Trophoblast cell (in vitro differentiated cells and primary cell): ENCODE measurements around the gene ZBBX.

Source experiments
- DNase-seq, 2 donors: peaks; one replicate each; pipeline ENCODE4 v3.0.0-alpha.2; 2016
- H2AFZ ChIP-seq: 2 replicates; pipeline ENCODE4 v1.6.1; 2013; ENCODE audit warnings: low read length, moderate library complexity, mild to moderate bottlenecking; ENCODE audit not compliant: insufficient read depth, poor library complexity
- H2AK5ac ChIP-seq: 2 replicates; pipeline ENCODE4 v1.6.1; 2013; ENCODE audit warnings: mild to moderate bottlenecking, low read length
- H2BK120ac ChIP-seq: 2 replicates; pipeline ENCODE4 v1.6.1; 2013; ENCODE audit warnings: low read length, mild to moderate bottlenecking, moderate library complexity; ENCODE audit not compliant: insufficient read depth, poor library complexity
- H2BK12ac ChIP-seq: 2 replicates; pipeline ENCODE4 v1.6.1; 2013; ENCODE audit warnings: mild to moderate bottlenecking, low read length, moderate library complexity
- H2BK5ac ChIP-seq: 2 replicates; pipeline ENCODE4 v1.6.1; 2013; ENCODE audit warnings: low read length, low read depth, moderate library complexity, mild to moderate bottlenecking; ENCODE audit not compliant: poor library complexity
- H3K14ac ChIP-seq: 2 replicates; pipeline ENCODE4 v1.6.1; 2013; ENCODE audit warnings: mild to moderate bottlenecking, low read length
- H3K18ac ChIP-seq: 2 replicates; pipeline ENCODE4 v1.6.1; 2013; ENCODE audit warnings: mild to moderate bottlenecking, low read length
- H3K23ac ChIP-seq: 2 replicates; pipeline ENCODE4 v1.6.1; 2013; ENCODE audit warnings: low read length
- H3K27ac ChIP-seq: 2 replicates; pipeline ENCODE4 v1.5.1; 2013; ENCODE audit warnings: low read depth, mild to moderate bottlenecking, inconsistent platforms, low read length, moderate library complexity
- H3K27me3 ChIP-seq: 2 replicates; pipeline ENCODE4 v1.6.1; 2013; ENCODE audit warnings: inconsistent platforms, mild to moderate bottlenecking, low read length, moderate library complexity; ENCODE audit not compliant: insufficient read depth
- H3K36me3 ChIP-seq, 2 experiments: 1 replicate in 1 of 2; 2 replicates in 1 of 2; pipeline ENCODE4 v1.6.1; 2013; ENCODE audit warnings: low read length in 2 of 2, mild to moderate bottlenecking in 2 of 2, moderate library complexity in 1 of 2; ENCODE audit not compliant: insufficient read depth in 2 of 2, control insufficient read depth in 1 of 2
- H3K4ac ChIP-seq: 2 replicates; pipeline ENCODE4 v1.6.1; 2013; ENCODE audit warnings: low read depth, mild to moderate bottlenecking, low read length, moderate library complexity
- H3K4me1 ChIP-seq, 2 experiments: 1 replicate in 1 of 2; 2 replicates in 1 of 2; pipeline ENCODE4 v1.6.1; 2013; ENCODE audit warnings: low read length in 2 of 2, mild to moderate bottlenecking in 2 of 2, moderate library complexity in 1 of 2; ENCODE audit not compliant: insufficient read depth in 2 of 2, control insufficient read depth in 1 of 2
- H3K4me2 ChIP-seq: 2 replicates; pipeline ENCODE4 v1.6.1; 2013; ENCODE audit warnings: inconsistent platforms, mild to moderate bottlenecking, low read length, moderate library complexity
- H3K4me3 ChIP-seq: 2 replicates; pipeline ENCODE4 v1.5.1; 2013; ENCODE audit warnings: mild to moderate bottlenecking, low read depth, low read length, inconsistent platforms
- H3K79me1 ChIP-seq: one replicate; pipeline ENCODE4 v1.6.1; 2013; ENCODE audit warnings: low read length
- H3K79me2 ChIP-seq: 2 replicates; pipeline ENCODE4 v1.6.1; 2013; ENCODE audit warnings: low read length, mild to moderate bottlenecking; ENCODE audit not compliant: control insufficient read depth, insufficient read depth, poor library complexity
- H3K9ac ChIP-seq: 2 replicates; pipeline ENCODE4 v1.6.1; 2013; ENCODE audit warnings: mild to moderate bottlenecking, low read length
- H3K9me3 ChIP-seq: 2 replicates; pipeline ENCODE4 v1.6.1; 2013; ENCODE audit warnings: low read depth, mild to moderate bottlenecking, control low read depth, inconsistent platforms, low read length; ENCODE audit not compliant: insufficient read depth
- H4K12ac ChIP-seq: 2 replicates; pipeline ENCODE4 v1.6.1; 2013; ENCODE audit warnings: low read depth, mild to moderate bottlenecking, low read length, moderate library complexity
- H4K8ac ChIP-seq: 2 replicates; pipeline ENCODE4 v1.6.1; 2013; ENCODE audit warnings: low read depth, mild to moderate bottlenecking, low read length, moderate library complexity
- H4K91ac ChIP-seq: one replicate; pipeline ENCODE4 v1.6.1; 2013; ENCODE audit warnings: low read depth, mild to moderate bottlenecking, low read length, moderate library complexity
- WGBS: extraction: QIAGEN DNeasy Blood & Tissue Kit; methylation state at CpG from one replicate; pipeline ENCODE4 v1.1.7; 2013; ENCODE audit warnings: missing lambda C conversion rate; ENCODE audit not compliant: insufficient read length, insufficient coverage; ENCODE audit errors: extremely low coverage; 5-methylcytosine and 5-hydroxymethylcytosine counted together

Gene ZBBX

GRCh38 chr3:167274141-167274874 lies 105.8 kb downstream of the ZBBX start:
- Histone ChIP-seq H3K36me3 (no peaks in the 10 kb centered on the region), H4K12ac (no peak overlapping the region), H4K91ac (no peak overlapping the region), H3K4me3 (no peak overlapping the region), H3K4me1 (no peaks in the 10 kb centered on the region), H3K79me1 (no peaks in the 10 kb centered on the region), H3K18ac (no peak overlapping the region), H3K4ac (no peak overlapping the region), H3K14ac (no peak overlapping the region), H2AFZ (no peak overlapping the region), H2BK12ac (no peak overlapping the region), H3K9ac (no peak overlapping the region), H3K4me2 (no peak overlapping the region), H2BK5ac (no peak overlapping the region), H3K27ac (no peak overlapping the region), H3K79me2 (no peaks in the 10 kb centered on the region), H4K8ac (no peak overlapping the region), H3K9me3 (no peaks in the 10 kb centered on the region), H2AK5ac (no peak overlapping the region), H3K23ac (no peak overlapping the region), H3K27me3 (no peaks in the 10 kb centered on the region), H2BK120ac (no peak overlapping the region)
- no peak for DNase-seq
- no CpG with 5 or more reads among the region's 7 CpGs for WGBS

DNA sequence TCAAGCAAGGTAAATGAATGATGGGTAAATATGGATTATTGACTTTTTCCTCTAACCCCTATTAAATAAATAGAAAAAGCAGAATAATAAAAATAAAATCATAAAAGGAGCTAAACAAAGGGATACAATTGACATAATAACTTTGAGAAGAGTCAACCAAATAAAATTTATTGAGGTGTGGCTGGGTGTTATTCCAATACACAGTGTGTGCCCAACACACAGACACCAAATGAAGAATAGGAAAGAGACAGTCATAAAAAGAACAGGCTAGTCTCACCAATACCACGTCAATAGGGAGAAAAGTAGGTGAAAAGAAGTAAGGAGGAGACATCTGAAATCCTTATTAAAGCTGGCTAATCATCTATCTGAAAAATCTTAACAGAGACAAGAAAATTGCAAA lies 127.1 kb downstream of the ZBBX start:
- Histone ChIP-seq H3K4ac (no peak overlapping the region), H2BK12ac (no peak overlapping the region), H3K23ac (no peak overlapping the region), H3K27ac (no peak overlapping the region), H4K8ac (no peak overlapping the region), H3K4me1 (no peaks in the 10 kb centered on the region), H3K9me3 (peaks cover 1% of the 10 kb centered on the region), H3K4me3 (no peak overlapping the region), H3K27me3 (no peaks in the 10 kb centered on the region), H3K14ac (no peak overlapping the region), H3K36me3 (no peaks in the 10 kb centered on the region), H2AK5ac (no peak overlapping the region), H3K9ac (no peak overlapping the region), H2BK5ac (no peak overlapping the region), H2AFZ (no peak overlapping the region), H4K12ac (no peak overlapping the region), H4K91ac (no peak overlapping the region), H3K79me2 (no peaks in the 10 kb centered on the region), H3K4me2 (no peak overlapping the region), H3K79me1 (no peaks in the 10 kb centered on the region), H2BK120ac (no peak overlapping the region), H3K18ac (no peak overlapping the region)
- no CpG with 5 or more reads among the region's 1 CpG for WGBS
- DNase-seq, result no peak

GRCh38 chr3:167251678-167252077 lies 128.4 kb downstream of the ZBBX start:
- no peak overlapping the region for H3K14ac ChIP-seq
- H4K12ac ChIP-seq, result no peak overlapping the region
- H3K27me3 ChIP-seq, result no peaks in the 10 kb centered on the region
- H3K9ac ChIP-seq, result no peak overlapping the region
- no peaks in the 10 kb centered on the region for H3K79me2 ChIP-seq
- no peak overlapping the region for H3K4me2 ChIP-seq
- no peak overlapping the region for H3K23ac ChIP-seq
- H3K4me3 ChIP-seq, result no peak overlapping the region
- no peak for DNase-seq
- no peak overlapping the region for H2BK120ac ChIP-seq
- no peak overlapping the region for H4K8ac ChIP-seq
- H2AK5ac ChIP-seq, result no peak overlapping the region
- H2AFZ ChIP-seq, result no peak overlapping the region
- no peak overlapping the region for H2BK5ac ChIP-seq
- no peak overlapping the region for H3K18ac ChIP-seq
- H2BK12ac ChIP-seq, result no peak overlapping the region
- H3K36me3 ChIP-seq, result no peaks in the 10 kb centered on the region
- no peak overlapping the region for H3K27ac ChIP-seq
- H4K91ac ChIP-seq, result no peak overlapping the region
- H3K4me1 ChIP-seq, result no peaks in the 10 kb centered on the region
- no peak overlapping the region for H3K4ac ChIP-seq
- H3K79me1 ChIP-seq, result no peaks in the 10 kb centered on the region
- H3K9me3 ChIP-seq, result peaks cover 2% of the 10 kb centered on the region
- WGBS, result no CpG with 5 or more reads among the region's 3 CpGs

DNA sequence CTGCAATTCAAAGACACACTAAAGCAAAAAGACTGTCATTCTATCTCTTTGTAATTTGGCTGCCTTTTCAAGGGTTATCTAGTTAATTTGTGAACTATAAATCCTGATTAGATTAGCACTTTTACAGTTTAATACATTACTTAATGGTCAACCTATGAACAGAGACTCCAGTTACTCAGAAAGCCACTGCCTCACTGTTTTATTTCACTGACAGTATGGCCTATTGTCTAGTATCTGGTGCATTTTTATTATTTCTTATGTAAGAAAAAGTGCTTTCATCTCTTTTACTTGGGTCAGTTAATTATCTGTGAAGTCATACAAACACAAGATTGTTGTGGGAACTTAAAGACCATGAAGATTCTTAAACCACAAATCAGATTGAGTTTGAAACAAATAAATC lies 133.8 kb downstream of the ZBBX start:
- Histone ChIP-seq H4K91ac (no peak overlapping the region), H2AFZ (no peak overlapping the region), H3K27me3 (no peaks in the 10 kb centered on the region), H2BK120ac (no peak overlapping the region), H3K4ac (no peak overlapping the region), H3K23ac (no peak overlapping the region), H3K14ac (no peak overlapping the region), H3K9me3 (peaks cover 2% of the 10 kb centered on the region), H3K18ac (no peak overlapping the region), H3K4me1 (no peaks in the 10 kb centered on the region), H2BK12ac (no peak overlapping the region), H4K12ac (no peak overlapping the region), H2AK5ac (no peak overlapping the region), H3K9ac (no peak overlapping the region), H4K8ac (no peak overlapping the region), H3K79me2 (no peaks in the 10 kb centered on the region), H3K4me2 (no peak overlapping the region), H3K79me1 (no peaks in the 10 kb centered on the region), H2BK5ac (no peak overlapping the region), H3K4me3 (no peak overlapping the region), H3K27ac (no peak overlapping the region), H3K36me3 (no peaks in the 10 kb centered on the region)
- DNase-seq, result no peak
